ENCODE data around the gene CCDC92.

Gene CCDC92

DNA sequence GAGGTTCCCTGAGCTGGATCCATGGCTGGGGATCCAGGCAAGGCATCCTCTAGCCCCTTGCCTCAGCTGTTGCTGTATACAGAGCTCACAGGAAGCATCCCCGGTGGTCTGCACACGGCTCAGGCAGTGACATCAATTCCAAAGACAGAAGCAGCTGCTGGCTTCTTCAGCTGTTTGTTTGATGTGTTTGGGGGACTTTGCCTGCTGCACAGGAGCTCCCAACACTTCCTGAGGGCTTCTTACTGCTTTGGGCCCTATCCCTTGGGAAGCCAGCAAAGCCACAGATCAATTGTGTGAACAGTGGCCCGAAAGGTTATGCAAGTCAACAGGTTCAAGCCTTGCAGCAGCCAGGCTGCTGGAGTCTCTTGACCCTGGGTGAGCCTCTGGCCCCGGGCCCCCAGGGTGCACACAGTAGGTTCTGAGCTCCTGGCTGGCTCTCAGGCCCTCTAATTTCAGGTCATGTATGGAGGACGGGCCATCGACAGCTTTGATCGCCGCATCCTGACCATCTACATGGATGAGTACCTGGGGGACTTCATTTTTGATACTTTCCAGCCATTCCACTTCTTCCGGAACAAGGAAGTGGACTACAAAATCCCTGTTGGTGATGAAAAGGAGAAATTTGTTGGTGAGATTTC, 42.6 kb downstream of the CCDC92 start:
- no peaks in the 10 kb centered on the region for H3K27me3 ChIP-seq (replicated peaks; ENCODE audit: control insufficient read depth, insufficient read depth, low read length)
- H3K4me1 ChIP-seq (ENCODE audit: control insufficient read depth, insufficient read depth, low read length), result no peaks in the 10 kb centered on the region
- H3K9me3 ChIP-seq (ENCODE audit: control insufficient read depth, low read length), result no peaks in the 10 kb centered on the region
- no peak overlapping the region for H3K9ac ChIP-seq (ENCODE audit: low read length)
- H3K4me3 ChIP-seq (ENCODE audit: low read length), result no peak overlapping the region
- H3K36me3 ChIP-seq (ENCODE audit: control insufficient read depth, insufficient read depth, low read length, severe bottlenecking), result no peaks in the 10 kb centered on the region
- no peak for DNase-seq (ENCODE audit: low read depth)

DNA sequence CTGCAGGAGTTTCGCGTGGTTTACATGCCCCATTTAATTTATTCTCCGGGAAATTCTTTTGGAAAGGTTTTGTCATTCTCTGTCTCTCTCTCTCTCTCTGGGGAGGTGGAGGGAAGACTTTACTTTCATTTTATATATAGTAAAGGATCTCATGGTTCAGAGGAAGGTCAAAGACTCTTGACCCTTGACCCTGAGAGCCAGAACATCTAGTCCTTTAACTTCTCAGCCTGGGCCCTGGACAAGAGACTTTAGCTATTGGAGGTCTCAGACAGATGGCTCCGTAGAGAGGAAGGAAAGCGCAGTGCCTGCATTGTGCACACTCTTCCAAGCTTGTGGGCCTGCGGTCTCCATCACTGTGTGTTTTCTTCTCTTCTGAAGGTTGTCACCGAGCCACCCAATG, 43.7 kb downstream of the CCDC92 start:
- H3K4me1 ChIP-seq (ENCODE audit: control insufficient read depth, insufficient read depth, low read length), result no peaks in the 10 kb centered on the region
- no peak for DNase-seq (ENCODE audit: low read depth)

DNA sequence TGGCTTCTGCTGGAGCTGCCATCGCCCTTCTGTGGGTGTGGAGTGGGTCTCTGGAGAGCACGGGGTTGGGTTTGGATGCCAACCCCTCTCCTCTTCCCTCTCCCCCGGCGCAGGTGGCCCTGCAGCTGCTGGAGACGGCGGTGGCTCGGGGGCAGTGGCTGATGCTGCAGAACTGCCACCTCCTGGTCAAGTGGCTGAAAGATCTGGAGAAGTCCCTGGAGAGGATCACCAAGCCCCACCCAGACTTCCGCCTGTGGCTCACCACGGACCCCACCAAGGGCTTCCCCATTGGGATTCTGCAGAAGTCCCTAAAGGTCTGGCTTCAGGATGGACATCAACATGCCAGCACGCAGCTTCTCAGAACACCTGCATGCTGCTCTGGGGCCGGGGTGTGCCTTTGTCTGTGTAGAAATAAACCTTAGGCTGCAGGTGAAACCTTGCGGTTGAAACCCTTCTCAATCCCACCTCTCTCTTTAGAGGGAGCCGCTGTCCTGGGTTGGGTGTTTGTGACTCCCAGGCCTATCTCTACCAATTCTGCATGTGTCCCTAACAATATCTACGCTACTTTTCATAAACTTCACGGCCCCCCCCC, 44.3 kb downstream of the CCDC92 start:
- Histone ChIP-seq H3K27me3 (replicated peaks; ENCODE audit: control insufficient read depth, insufficient read depth, low read length) (no peaks in the 10 kb centered on the region), H3K9ac (ENCODE audit: low read length) (no peak overlapping the region), H3K4me3 (ENCODE audit: low read length) (no peak overlapping the region), H3K36me3 (ENCODE audit: control insufficient read depth, insufficient read depth, low read length, severe bottlenecking) (no peaks in the 10 kb centered on the region), H3K4me1 (ENCODE audit: control insufficient read depth, insufficient read depth, low read length) (no peaks in the 10 kb centered on the region), H3K9me3 (ENCODE audit: control insufficient read depth, low read length) (no peaks in the 10 kb centered on the region)
- DNase-seq (ENCODE audit: low read depth), result no peak

More for the DNA sequence above, 43.7 kb downstream of the CCDC92 start:
- Histone ChIP-seq H3K4me3 (ENCODE audit: low read length) (no peak overlapping the region), H3K9ac (ENCODE audit: low read length) (no peak overlapping the region), H3K27me3 (replicated peaks; ENCODE audit: control insufficient read depth, insufficient read depth, low read length) (no peaks in the 10 kb centered on the region), H3K36me3 (ENCODE audit: control insufficient read depth, insufficient read depth, low read length, severe bottlenecking) (no peaks in the 10 kb centered on the region), H3K9me3 (ENCODE audit: control insufficient read depth, low read length) (no peaks in the 10 kb centered on the region)

DNA sequence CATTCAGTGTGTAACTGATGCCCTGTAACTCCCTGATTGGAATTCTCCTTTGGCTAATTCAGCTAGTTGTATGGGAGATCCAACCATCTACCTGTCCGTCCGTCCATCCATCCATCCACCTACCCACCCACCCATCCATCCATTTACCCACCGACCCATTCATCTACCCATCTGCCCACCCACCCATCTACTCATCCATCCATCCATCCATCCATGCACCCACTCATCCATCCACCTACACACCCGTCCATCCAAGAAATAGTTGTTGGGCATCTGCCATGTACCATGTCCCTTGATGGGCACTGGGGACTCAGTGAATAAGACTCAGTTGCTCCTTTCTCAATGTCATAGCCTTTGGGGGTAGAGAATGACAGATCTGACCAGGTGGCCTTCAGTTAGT, 48.1 kb downstream of the CCDC92 start:
- H3K4me1 ChIP-seq (ENCODE audit: control insufficient read depth, insufficient read depth, low read length), result no peaks in the 10 kb centered on the region

DNA sequence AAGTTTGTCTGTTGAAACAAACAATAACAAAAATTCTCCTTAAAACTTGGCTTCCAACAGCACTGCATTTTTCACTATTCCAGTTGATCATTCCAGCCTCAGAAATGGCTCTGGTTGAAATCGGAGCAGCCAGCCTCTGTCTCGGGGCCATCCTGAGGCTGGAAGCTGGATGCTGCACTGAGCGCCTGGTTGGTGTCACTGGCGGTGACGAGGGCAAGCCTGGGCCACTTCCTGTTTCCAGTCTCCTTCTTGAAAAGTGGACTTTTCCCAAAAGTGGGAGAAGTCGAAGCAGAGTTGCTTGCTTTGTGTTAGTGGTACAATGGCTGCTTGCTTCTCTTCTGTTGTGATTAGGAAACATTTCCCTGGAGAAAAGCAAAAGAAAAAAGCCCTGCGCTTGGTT, 48.7 kb downstream of the CCDC92 start:
- Histone ChIP-seq H3K9ac (ENCODE audit: low read length) (no peak overlapping the region), H3K9me3 (ENCODE audit: control insufficient read depth, low read length) (no peaks in the 10 kb centered on the region), H3K4me1 (ENCODE audit: control insufficient read depth, insufficient read depth, low read length) (no peaks in the 10 kb centered on the region), H3K36me3 (ENCODE audit: control insufficient read depth, insufficient read depth, low read length, severe bottlenecking) (no peaks in the 10 kb centered on the region), H3K27me3 (replicated peaks; ENCODE audit: control insufficient read depth, insufficient read depth, low read length) (no peaks in the 10 kb centered on the region), H3K4me3 (ENCODE audit: low read length) (no peak overlapping the region)
- no peak for DNase-seq (ENCODE audit: low read depth)

More for the DNA sequence above, 48.1 kb downstream of the CCDC92 start:
- no peaks in the 10 kb centered on the region for H3K9me3 ChIP-seq (ENCODE audit: control insufficient read depth, low read length)
- H3K4me3 ChIP-seq (ENCODE audit: low read length), result no peak overlapping the region
- no peak overlapping the region for H3K9ac ChIP-seq (ENCODE audit: low read length)
- DNase-seq (ENCODE audit: low read depth), result no peak
- H3K36me3 ChIP-seq (ENCODE audit: control insufficient read depth, insufficient read depth, low read length, severe bottlenecking), result no peaks in the 10 kb centered on the region
- H3K27me3 ChIP-seq (replicated peaks; ENCODE audit: control insufficient read depth, insufficient read depth, low read length), result no peaks in the 10 kb centered on the region

DNA sequence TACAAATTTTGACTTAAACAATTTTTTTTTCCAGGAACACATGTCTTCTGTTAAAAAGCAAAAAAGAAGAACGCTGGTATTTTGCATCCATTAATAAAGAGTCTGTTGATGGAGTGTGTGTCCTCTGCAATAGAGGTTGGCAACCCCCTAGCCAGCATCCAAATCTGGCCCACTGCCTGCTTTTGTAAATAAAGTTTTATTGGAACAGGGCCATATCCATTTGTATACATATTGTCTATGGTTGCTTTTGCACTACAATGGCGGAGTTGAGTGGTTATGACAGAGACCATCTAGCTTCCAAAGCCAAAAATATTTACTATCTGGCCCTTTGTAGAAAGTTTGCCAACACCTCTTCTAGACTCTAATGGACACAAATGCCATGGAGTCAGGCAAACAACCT, 49.6 kb downstream of the CCDC92 start:
- H3K9ac ChIP-seq (ENCODE audit: low read length), result no peak overlapping the region
- H3K27me3 ChIP-seq (replicated peaks; ENCODE audit: control insufficient read depth, insufficient read depth, low read length), result no peaks in the 10 kb centered on the region
- DNase-seq (ENCODE audit: low read depth), result no peak
- no peaks in the 10 kb centered on the region for H3K36me3 ChIP-seq (ENCODE audit: control insufficient read depth, insufficient read depth, low read length, severe bottlenecking)
- H3K4me3 ChIP-seq (ENCODE audit: low read length), result no peak overlapping the region
- H3K4me1 ChIP-seq (ENCODE audit: control insufficient read depth, insufficient read depth, low read length), result no peaks in the 10 kb centered on the region
- no peaks in the 10 kb centered on the region for H3K9me3 ChIP-seq (ENCODE audit: control insufficient read depth, low read length)

DNA sequence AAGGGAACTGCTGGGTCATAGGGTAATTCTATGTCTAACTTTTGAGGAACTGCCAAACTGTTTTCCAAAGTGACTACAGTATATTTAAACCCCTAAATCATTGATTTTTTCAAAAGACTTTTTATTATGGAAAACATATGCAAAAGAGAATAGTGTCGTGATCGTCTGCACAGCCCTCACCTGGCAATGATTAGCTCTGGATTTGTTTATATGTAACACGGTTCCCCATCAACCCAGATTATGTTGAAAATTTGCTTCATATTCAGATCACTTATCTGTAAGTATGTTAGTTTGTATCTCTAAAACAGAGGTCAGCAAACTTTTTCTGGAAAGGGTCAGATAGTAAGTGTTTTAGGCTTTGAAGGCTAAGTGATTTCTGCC, 52.7 kb downstream of the CCDC92 start:
- H3K4me3 ChIP-seq (ENCODE audit: low read length), result no peak overlapping the region
- H3K27me3 ChIP-seq (replicated peaks; ENCODE audit: control insufficient read depth, insufficient read depth, low read length), result peaks cover 9% of the 10 kb centered on the region
- H3K4me1 ChIP-seq (ENCODE audit: control insufficient read depth, insufficient read depth, low read length), result no peaks in the 10 kb centered on the region
- H3K36me3 ChIP-seq (ENCODE audit: control insufficient read depth, insufficient read depth, low read length, severe bottlenecking), result no peaks in the 10 kb centered on the region
- DNase-seq (ENCODE audit: low read depth), result peak; percentile 31
- H3K9ac ChIP-seq (ENCODE audit: low read length), result no peak overlapping the region
- H3K9me3 ChIP-seq (ENCODE audit: control insufficient read depth, low read length), result no peaks in the 10 kb centered on the region

DNA sequence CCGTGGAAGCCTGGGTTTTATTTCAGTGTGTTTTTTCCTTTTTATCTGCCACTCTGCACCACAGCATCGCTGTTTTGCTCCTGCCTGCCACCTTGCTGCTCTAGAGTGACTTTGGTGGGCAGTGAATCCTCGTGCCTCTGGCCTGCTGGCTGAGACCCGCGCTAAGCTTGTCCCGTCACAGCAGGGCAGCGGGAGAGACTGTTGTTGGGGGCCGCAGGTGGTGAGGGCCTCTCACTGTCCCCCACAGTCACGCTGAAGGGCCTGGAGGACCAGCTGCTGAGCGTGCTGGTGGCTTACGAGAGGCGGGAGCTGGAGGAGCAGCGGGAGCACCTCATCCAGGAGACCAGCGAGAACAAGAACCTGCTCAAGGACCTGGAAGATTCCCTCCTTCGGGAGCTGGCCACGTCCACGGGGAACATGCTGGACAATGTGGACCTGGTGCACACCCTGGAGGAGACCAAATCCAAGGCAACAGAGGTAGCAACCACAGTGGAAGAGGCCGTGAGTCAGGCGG, 55.2 kb downstream of the CCDC92 start:
- Histone ChIP-seq H3K27me3 (replicated peaks; ENCODE audit: control insufficient read depth, insufficient read depth, low read length) (peaks cover 24% of the 10 kb centered on the region), H3K4me1 (ENCODE audit: control insufficient read depth, insufficient read depth, low read length) (no peaks in the 10 kb centered on the region), H3K9ac (ENCODE audit: low read length) (no peak overlapping the region), H3K4me3 (ENCODE audit: low read length) (no peak overlapping the region), H3K9me3 (ENCODE audit: control insufficient read depth, low read length) (no peaks in the 10 kb centered on the region), H3K36me3 (ENCODE audit: control insufficient read depth, insufficient read depth, low read length, severe bottlenecking) (no peaks in the 10 kb centered on the region)
- no peak for DNase-seq (ENCODE audit: low read depth)

DNA sequence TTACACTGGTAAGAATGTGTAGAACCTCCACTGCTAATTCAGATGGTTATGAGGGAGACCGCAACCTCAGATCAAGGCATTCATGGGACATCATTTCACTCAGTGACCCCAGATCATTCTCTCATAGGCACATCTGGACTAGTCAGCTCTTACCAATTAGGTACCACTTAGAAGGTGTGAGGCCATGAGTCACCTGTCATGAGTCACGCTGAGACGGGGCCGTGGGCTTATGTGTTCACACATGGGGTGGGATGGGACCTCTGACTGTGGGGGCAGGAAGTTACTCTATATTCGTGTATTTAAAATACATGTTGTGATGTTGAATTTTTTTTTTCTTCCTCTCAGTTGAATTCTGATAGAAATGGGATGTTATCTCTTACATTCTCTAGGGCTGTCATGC, 55.9 kb downstream of the CCDC92 start:
- H3K4me3 ChIP-seq (ENCODE audit: low read length), result no peak overlapping the region
- peaks cover 24% of the 10 kb centered on the region for H3K27me3 ChIP-seq (replicated peaks; ENCODE audit: control insufficient read depth, insufficient read depth, low read length)
- H3K9me3 ChIP-seq (ENCODE audit: control insufficient read depth, low read length), result no peaks in the 10 kb centered on the region
- no peaks in the 10 kb centered on the region for H3K4me1 ChIP-seq (ENCODE audit: control insufficient read depth, insufficient read depth, low read length)
- no peak for DNase-seq (ENCODE audit: low read depth)
- H3K36me3 ChIP-seq (ENCODE audit: control insufficient read depth, insufficient read depth, low read length, severe bottlenecking), result no peaks in the 10 kb centered on the region
- H3K9ac ChIP-seq (ENCODE audit: low read length), result no peak overlapping the region

DNA sequence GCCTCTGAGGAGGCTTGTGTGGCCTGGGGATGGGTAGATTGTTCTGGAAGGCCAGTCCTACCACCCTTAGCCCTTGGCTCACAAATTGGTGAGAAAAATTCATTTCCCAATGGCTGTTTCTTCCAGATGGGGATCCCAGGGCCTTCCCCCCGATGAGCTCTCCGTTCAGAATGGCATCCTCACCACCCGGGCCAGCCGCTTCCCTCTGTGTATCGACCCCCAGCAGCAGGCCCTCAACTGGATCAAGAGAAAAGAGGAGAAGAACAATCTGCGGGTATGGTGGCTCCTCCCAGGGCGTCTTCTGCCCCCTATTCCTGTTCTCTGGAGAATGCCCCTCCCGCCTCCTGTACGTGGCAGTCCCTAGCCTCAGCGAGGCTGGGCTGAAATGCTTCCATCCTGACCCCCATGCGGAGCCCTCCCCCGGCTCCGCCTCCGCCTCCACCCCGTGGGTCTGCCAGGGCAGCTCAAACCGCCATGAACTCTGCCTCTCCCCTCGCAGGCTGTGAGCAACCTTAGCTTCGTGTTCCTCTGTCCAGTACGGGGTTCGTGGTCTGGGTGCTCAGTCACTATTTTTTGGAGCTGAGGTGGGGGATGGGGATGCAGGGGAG, 57.8 kb downstream of the CCDC92 start:
- Histone ChIP-seq H3K9ac (ENCODE audit: low read length) (no peak overlapping the region), H3K27me3 (replicated peaks; ENCODE audit: control insufficient read depth, insufficient read depth, low read length) (peaks cover 24% of the 10 kb centered on the region), H3K4me1 (ENCODE audit: control insufficient read depth, insufficient read depth, low read length) (no peaks in the 10 kb centered on the region), H3K4me3 (ENCODE audit: low read length) (no peak overlapping the region), H3K9me3 (ENCODE audit: control insufficient read depth, low read length) (no peaks in the 10 kb centered on the region), H3K36me3 (ENCODE audit: control insufficient read depth, insufficient read depth, low read length, severe bottlenecking) (no peaks in the 10 kb centered on the region)
- DNase-seq (ENCODE audit: low read depth), result no peak

DNA sequence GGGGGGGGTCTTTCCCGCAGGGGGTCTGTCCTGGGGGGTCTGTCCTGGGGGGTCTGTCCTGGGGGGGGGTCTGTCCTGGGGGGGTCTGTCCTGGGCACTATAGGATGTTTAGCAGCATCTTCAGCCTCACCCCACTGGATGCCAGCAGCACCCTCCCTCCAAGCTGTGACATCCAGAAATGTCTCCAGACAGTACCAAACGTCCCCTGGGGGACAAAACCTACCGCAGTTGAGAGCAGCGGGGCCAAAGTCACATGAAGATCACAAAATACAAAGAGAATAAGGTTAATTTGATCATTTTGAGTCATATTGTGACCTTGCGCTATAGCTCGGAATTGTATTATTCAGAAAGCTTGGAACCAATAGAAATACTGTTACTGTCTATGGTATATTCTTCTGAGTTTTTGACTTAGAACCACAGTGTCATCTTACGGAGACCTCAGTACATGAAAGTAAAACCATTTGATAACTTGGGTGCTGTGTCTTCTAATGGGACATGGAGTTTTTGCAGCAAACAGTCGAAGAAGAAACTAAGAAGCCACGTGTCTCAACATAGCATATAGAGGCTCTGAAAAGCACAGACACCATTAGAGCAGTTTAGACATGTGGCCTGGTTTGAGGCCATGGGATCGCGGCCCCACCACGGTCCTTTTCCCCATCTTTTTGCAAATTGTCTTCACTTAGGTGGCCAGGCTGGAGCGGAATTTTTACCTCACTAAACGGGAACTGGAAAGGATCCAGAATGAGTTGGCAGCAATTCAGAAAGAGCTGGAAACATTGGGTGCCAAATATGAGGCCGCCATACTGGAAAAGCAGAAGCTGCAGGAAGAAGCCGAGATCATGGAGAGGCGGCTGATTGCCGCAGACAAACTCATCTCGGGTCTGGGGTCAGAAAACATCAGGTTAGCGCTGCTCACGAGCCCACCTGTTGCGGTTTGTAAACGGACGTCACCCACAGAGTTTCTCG, 59.9 kb downstream of the CCDC92 start:
- Histone ChIP-seq H3K36me3 (ENCODE audit: control insufficient read depth, insufficient read depth, low read length, severe bottlenecking) (no peaks in the 10 kb centered on the region), H3K27me3 (replicated peaks; ENCODE audit: control insufficient read depth, insufficient read depth, low read length) (peaks cover 24% of the 10 kb centered on the region), H3K4me1 (ENCODE audit: control insufficient read depth, insufficient read depth, low read length) (peaks cover under 1% of the 10 kb centered on the region), H3K9me3 (ENCODE audit: control insufficient read depth, low read length) (no peaks in the 10 kb centered on the region), H3K9ac (ENCODE audit: low read length) (no peak overlapping the region), H3K4me3 (ENCODE audit: low read length) (no peak overlapping the region)
- no peak for DNase-seq (ENCODE audit: low read depth)
